Measurements from ENCODE around the gene CDH4.

DNA sequence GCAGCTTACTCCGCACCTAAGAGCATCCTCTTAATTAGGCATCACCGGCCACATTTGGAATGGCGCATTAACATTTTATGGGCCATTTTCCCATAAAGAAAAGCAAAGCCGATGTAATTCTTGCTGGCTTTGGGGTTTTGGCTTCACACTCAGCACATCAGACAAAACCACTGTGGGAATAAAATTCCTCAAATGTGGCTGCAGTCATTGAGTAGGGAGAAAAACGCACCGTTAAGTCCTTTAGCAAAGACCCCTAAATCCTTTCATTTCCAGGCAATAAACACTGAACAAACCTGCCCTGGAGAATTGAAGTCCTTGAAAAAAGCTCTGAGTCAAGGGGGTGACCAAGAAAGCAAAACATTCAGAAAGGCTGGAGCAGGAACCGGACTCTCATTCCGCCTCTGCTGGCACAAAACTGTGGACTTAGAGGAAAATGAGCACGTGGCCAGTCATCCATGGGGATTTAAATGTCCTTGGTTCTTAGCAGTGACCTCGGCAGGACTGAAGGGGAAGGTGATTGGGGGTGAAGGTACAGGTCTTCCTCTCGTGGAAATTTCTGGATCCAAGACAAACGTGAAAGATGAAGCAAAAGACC lies 102.9 kb downstream of the CDH4 start:
- TF ChIP-seq, protein P1, sequence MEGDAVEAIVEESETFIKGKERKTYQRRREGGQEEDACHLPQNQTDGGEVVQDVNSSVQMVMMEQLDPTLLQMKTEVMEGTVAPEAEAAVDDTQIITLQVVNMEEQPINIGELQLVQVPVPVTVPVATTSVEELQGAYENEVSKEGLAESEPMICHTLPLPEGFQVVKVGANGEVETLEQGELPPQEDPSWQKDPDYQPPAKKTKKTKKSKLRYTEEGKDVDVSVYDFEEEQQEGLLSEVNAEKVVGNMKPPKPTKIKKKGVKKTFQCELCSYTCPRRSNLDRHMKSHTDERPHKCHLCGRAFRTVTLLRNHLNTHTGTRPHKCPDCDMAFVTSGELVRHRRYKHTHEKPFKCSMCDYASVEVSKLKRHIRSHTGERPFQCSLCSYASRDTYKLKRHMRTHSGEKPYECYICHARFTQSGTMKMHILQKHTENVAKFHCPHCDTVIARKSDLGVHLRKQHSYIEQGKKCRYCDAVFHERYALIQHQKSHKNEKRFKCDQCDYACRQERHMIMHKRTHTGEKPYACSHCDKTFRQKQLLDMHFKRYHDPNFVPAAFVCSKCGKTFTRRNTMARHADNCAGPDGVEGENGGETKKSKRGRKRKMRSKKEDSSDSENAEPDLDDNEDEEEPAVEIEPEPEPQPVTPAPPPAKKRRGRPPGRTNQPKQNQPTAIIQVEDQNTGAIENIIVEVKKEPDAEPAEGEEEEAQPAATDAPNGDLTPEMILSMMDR (IDR thresholded peaks at IDR 0.05; ENCODE audit: extremely low read depth in 1 of 2, insufficient read depth in 1 of 2, low read depth in 1 of 2, low read length in 2 of 2): no peak
- TF ChIP-seq POLR2A (IDR thresholded peaks at IDR 0.05; ENCODE audit: low read depth, low read length) (no peak), EZH2 (IDR thresholded peaks at IDR 0.05; ENCODE audit: borderline replicate concordance, low read depth, low read length, severe bottlenecking) (no peak), JUN (IDR thresholded peaks at IDR 0.05; ENCODE audit: borderline replicate concordance, insufficient read depth, insufficient read length, low read depth) (no peak), POLR2AphosphoS5 (IDR thresholded peaks at IDR 0.05; ENCODE audit: insufficient read depth, low read depth, low read length) (no peak), GATA2 (IDR thresholded peaks at IDR 0.05; ENCODE audit: insufficient read depth, insufficient read length, low read depth, low read length) (no peak), FOS (IDR thresholded peaks at IDR 0.05; ENCODE audit: borderline replicate concordance, insufficient read depth, low read length) (no peak)
- TF ChIP-seq, protein P2, sequence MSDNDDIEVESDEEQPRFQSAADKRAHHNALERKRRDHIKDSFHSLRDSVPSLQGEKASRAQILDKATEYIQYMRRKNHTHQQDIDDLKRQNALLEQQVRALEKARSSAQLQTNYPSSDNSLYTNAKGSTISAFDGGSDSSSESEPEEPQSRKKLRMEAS (IDR thresholded peaks at IDR 0.05; ENCODE audit: insufficient read depth, insufficient read length): no peak

All from endothelial cell of umbilical vein (primary cell).